HG03571 (cell line): ENCODE measurements around the gene CACNB2.

Experiments
- ATAC-seq: cut with Tn5 transposase; IDR thresholded peaks from one replicate; pipeline ENCODE4 v1.9.1; 2021; ENCODE audit not compliant: unreplicated experiment

The CACNB2 gene

DNA sequence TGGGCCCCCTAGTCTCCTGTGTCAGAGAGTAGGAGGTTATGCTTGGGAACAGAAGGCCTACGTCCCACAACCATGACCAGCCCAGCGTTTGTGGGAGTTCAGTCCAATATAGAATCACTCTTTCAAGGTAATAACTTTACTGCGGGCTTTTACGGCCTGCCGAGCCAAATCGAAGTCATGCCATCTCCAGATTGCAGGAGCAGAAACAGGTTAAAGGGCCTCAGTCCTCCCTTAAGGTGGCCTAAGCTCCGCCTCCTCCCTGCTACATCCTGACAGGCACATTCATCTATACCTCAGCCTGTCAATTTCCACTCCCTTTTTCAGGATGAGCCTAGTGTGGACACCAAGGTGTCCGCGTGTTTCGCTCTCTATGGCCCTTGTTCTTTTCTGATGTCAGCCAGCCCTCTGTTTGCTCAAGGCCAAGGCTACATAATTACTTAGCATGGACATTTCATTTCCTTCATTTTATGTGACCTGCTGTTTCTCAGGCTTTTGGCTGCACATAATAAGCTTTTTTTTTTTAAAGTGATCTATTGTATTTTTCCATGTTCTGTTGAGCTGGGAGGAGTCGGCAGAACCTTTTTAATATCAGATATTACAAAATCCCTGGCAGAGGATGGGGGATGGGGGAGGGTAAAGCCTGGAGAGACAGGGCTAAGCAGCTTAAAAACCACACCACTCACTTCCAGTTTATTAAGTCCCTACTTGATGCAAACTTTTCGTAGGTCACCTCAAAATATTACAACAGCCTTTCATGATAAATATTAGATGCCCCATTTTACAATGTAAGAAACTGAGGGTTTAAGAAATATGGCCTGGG lies 84.6 kb downstream of the CACNB2 start:
- ATAC-seq, result no peak

DNA sequence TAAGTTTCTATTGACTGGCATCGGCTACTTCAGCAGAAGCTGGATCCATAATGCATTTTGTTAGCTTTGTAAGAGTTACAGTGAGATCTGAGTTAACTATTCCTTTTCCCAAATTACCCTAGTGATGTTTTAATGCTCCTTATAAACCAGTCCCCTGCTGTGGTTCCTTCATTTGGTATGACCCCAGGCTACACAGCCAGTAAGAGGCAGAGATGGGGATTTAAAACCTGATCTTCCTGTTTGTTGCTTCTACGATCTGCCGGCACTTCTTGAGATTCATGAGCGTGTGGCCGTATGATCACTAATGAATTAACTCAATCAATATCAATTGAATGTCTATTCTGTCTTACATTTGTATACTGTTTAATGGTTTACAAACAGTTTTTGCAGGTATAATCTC lies 86.1 kb downstream of the CACNB2 start:
- no peak for ATAC-seq

DNA sequence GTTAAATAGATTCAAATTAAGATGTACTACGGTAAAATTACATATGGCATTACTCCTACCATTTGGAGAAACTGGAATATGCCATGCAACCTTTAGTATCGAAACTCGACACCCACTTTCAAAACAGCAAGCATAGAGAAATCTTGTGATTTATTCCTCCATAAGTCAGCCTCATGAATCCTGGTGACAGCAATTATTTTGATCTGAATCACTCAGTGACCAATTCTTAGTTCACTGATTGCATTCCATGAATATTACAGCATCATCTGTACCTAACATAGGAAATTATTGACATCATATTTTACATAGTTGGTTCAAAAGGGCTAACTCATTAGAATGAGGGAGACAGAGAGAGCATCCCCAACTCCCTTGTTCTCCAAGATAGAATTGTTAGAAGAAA lies 89.6 kb downstream of the CACNB2 start:
- no peak for ATAC-seq

DNA sequence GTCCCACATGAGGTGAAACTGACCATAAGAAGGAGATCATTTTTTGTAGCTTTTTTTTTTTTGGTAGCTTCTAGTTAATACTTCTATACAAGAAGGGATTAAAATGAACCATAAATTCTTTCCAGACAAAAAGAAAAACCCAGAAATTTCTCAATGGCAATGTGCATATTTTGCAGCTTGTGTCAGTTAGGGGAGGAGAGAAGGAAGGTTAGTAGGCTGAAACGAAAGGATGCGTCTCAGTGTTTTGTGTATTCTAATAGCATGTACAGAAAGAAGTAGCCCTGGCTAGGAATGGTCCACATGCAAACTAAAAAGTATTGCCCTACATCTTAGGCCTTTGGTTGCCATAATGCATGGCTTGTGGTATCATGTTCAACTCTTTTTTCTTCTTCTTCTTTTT lies 90.6 kb downstream of the CACNB2 start:
- no peak for ATAC-seq

DNA sequence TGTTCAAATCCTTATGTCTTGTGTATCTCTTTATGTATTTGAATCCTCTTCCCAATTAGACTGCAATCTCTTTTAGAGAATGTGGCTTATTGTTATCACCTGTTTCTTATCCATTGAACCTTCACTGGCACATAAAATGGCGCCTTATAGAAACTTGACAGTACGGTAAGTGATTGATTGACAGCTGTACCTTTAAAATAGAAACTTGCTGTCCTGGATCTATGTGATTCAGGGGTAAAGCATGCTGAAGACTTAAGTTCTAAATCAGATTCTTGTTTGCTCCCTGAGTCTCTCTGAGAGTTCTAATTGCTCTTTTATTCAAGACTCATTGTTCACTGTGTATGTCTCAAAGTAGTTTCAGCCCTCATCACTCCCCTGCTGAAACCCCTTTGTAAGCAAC lies 91.3 kb downstream of the CACNB2 start:
- ATAC-seq, result no peak

DNA sequence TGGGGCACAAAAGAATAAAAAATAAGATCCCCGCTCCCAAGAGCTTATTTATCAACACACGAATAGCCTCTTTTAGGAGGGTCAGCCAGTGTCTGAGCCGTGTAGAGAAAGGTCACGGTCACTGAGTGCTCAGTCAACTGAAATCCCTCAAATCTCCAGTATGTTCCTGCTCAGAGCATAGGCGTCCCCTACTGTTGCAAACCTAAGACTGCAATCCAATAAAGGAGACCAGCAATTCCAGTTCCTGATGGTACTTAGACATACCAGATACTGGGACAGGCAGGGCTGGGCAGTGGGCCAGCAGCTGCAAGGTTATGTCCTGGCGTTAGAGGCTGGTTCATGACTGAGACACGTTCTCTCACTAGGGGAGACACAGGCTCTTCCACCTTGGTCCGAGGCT lies 93.6 kb downstream of the CACNB2 start:
- no peak for ATAC-seq

DNA sequence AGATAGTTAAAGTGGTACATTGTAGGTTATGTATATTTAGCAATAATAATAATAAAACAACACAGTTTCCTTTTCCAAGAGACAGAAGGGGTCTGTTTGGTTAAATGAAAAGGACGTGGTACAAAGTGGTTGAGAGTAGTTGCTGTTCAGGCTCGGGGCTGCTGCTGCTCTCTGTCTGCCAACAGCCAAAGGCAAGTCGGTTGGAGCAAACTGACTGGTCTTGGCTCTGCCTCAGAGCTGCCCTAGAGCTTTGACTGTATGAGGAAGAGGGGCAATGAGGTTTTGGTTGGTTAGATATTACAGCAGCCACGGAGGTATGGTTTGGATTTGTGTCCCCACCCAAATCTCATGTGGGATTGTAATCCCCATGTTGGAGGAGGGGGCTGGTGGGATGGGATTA lies 95.3 kb downstream of the CACNB2 start:
- ATAC-seq, result no peak

DNA sequence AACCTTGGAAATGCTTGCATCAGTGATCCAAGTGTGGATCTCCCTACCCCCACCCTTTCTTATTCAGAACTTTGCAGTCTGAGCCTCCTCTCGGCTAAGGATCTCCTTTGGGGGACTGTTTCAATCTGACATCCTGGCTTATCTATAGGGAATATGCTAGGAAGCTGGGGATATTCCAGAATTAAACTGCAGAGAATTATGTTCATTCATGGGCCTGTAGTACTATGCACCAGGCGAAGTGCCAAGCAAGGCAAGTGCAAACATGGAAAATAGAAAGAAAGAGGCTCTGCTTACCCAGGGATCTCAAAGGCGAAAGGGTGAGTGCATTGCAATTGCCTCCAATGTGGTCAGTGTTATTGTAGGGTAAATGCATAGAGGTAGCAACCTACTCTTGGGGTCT lies 96.5 kb downstream of the CACNB2 start:
- ATAC-seq, result no peak

DNA sequence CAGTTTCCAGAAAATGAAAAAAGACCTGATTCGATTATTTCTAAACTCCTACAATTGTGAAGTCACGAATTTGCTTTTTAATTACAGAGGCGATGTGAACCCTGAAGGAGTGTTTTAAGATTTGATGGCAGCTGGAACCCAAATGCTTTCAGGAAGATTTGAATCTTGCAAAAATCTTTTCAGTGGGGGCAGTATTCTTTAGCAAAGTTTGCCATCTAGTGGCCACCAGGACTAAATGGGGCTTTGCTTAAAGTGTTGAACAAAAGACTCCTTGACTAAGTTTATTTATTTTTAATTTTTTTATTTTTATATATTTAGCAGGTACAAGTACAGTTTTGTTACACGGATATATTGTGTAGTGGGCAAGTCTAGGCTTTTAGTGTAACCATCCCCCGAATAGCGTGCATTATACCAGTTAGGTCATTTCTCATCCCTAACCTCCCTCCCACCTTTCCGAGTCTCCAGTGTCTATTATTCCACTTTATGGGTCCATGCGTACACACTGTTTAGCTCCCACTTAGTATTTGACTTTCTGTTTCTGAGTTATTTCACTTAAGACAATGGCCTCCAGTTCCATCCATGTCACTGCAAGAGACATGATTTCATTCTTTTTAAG lies 98.8 kb downstream of the CACNB2 start:
- ATAC-seq, result no peak

DNA sequence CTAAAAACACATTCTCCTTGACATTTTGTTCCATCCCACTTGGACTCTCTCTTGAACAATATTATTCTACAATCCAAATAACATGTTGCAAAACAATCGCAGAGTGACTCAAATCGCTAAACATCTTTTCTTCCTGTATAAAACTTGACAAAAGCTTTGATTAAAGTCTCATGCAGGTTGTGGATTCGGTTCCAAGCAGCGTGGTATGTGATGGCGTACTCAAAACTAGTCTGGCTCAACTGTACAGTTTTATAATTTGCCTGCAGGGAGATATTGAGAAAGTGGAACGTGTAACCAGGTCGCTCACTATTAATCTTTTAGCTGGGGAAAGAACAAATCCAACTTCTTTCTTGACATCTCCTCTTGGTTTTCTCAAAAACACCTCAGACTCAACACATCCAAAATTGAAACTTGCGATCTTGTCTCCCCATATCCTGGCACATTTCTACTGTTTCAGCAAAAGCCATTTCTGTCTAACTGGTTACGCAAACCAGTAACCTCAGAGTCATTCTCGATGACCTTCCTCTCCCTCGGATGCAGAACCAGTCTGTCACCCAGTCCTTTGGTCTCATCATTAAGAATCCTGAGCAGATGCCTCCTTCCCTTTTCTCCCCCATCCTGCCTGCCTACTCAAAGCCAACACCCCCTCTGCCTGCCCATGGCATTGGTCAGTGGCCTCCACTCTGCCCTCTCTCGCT lies 100.1 kb downstream of the CACNB2 start:
- ATAC-seq, result no peak

DNA sequence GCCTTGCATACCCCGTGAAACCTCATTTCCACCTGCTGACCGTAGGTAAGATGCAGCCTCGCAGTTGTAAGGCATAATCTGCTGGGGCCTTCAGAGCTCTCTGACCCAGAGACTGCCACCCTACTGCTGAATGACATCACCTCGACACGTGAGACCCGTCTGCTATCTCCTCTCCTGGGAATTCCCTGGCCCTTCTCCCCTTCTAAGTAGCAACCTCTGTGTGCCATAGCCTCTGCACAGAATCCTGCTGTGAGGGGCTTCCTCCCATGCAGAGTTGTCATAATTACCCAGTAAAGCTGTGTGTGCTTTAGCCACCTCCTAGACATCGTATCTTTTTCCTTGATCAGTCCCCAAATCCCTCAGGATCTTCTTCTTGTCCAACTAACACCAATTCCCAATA lies 106.7 kb downstream of the CACNB2 start:
- no peak for ATAC-seq

DNA sequence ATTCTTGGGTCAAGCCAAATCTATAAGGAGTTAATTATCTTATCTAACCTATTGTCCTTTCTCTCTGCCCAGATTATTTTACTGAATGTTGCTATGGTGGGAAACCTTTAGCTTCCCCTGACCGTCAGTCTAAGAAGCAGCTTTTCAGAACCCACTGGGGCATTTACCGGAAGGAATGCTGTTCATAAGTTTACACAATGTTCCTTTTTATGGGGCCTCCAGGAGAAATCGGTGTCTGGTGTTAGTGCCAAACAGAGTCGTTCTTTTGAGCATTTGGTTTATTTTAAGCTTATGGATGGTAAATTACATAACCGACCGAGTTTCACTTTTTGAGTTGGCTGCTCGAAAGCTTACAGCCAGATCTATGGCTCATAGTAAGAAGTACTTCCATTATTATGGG lies 111.9 kb downstream of the CACNB2 start:
- ATAC-seq, result no peak

DNA sequence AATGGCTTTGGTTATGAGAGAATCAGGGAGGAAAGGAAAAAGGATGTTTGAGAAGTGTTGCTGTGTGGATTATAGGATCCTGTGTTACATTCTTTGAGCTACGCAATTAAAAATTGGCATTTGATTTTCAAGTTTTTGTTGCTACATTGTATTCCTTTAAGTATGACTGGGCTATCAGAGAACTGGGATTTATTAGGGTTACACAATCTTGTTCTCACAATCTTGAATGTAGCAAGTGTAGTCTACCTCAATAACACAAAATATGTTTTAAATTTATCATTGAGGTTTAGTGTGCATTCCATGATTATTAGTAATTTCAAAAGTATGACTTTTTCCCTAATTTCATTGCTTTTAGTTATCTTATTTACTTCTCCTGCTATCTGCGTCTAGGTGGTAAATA lies 113.9 kb downstream of the CACNB2 start:
- ATAC-seq, result no peak

DNA sequence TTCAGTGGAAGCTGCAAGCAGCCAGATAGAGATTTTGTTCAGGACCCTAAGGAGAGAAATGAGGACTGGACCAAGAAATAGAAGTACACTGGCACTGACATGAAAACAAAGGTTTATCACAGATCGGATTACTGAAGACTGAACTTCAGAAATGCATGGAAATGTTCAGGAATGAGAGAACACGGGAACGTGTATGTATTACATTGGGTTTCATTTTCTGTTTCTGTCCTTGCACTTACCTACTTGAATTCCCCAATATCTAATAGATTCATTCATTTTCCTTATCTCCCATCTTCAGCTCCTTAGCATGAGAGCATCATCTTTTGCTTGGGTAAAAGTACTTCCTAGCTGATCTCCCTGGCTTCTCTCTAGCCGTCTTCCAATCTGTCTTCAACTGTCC lies 114.5 kb downstream of the CACNB2 start:
- ATAC-seq, result no peak

DNA sequence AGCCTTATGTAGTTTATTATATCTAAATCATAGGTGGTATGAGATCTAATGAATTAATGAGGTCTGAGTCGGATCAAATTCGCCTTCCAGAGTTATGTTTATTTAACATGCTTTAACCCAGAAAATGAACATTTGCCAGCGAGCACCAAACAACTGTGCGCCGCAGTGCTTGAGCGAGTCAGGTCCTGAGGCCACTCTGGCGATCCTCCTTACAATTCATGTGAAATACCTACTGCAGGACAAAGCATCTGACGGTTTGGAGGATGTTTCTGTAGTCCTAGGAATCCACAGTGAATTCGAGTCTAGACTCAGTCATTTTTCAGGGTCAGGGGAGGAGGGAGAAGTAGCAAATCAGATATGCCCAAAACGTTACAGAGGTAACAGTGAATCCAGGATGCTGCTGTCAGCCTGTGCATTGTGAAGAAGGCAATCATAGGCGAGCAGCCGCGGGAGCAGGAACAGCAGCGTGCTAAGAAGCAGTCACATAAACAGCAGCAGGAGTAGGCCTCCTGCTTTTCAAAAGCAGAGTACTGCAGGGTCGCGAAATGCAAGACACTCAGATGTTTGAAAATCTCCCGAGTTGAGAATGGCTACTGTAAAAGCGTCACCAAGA lies 120.2 kb downstream of the CACNB2 start:
- no peak for ATAC-seq

DNA sequence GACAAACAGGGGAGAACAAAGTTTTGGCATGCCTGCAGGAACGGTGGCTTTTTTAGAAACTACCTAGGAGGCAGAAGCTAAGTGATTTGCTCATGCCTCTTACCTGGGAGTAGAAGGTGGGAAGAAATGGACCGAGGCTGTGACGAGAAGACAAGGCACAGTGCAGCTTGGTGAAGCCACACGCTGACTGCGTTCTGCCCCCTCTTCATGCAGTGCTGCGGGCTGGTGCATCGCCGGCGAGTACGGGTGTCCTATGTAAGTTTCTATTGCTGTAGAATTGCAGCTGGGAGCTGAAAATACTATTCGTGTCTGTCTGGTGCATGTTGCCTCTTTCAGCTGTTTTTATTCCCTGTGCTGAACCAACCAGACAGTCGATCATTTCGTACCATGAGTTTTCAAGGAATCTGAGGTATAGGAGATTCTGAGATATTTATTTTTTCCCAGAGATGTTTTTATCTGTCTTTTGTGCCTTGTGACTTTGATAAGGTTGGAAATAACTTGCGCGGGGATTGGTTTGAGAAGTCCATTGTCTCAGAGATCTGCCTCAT lies 120.9 kb downstream of the CACNB2 start:
- no peak for ATAC-seq

DNA sequence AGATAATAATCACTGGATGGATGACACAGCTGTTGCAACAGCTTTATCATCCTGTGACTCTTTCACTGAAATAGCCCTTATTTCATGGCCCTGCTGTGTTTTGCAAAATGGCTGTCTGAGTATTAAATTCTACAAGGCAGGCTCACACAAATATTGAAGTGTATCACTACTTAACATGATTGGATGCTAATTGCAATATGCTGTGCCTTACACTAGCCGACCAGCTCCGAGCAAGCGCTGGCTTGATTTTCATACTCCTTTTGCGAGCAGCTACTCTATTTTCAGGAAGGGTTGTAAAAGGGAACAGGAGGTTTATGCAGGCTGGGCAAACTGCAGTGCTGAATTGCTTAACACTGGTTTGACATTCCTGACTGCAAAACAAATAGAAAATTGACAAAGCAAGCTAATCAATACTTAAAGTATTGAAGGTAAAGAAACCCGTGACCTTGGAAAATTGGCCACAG lies 121.6 kb downstream of the CACNB2 start:
- no peak for ATAC-seq

DNA sequence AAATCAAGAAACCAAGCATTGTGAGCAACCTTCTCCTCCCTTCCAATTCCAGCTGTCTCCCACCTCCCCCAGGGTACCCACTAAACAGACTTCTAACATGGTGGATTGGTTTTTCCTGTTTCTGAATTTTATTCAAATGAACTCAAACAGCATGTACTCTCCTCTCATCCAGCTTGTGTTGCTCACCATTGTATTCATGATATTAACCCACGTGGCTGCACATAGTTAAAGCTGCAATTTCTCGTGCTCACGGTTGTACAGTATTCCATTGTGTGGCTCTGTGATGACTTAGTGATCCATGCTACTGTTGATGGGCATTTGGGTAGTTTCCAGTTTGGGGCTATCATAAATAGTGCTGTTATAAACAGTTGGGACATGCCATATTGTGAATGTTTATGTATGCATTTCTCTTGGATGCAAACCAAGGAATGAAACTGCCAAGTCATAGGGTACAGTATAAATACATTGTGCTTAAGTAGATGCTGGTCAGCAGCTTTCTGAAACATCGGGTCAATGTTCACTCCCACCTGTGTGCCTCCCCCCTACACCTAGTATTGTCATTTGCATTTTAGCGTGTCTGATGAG lies 124.3 kb downstream of the CACNB2 start:
- no peak for ATAC-seq

DNA sequence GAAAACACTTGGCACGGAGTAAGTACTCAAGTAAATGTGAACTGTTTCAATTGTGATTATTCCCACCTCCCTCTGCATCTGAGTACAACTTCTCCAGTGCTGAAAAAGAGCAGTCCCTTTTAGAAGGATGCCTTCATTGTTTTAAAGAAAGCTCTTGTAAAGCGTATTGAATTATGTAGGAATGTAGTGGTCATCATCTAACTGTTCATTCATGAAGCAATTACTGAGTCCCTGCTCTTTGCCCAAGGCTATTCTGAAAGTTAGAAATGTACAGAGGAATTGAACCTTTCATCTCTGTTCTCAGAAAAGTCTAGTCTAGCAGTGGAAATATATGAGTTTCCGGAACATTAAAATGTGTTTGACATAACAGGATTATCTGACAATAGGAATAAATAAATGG lies 127.8 kb downstream of the CACNB2 start:
- ATAC-seq, result no peak

DNA sequence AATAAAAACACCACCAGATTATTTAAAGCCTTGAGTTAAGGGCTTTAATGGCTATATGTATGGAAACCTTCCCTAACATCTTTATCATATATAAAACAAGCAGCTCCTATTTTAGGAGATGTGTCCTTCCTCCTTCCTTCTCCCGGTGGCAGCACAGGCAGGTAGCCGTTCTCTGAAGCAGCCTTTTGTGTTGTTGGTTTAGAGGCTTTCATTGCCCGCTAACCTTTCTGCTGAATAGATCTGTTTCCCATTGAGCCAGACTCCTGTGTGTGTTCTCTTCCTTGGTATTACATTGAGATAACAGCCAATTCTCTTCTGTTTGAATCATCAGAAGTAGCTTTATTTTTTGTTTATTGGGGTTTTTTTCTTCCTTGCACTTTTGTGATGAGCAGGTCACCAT lies 131.3 kb downstream of the CACNB2 start:
- no peak for ATAC-seq

DNA sequence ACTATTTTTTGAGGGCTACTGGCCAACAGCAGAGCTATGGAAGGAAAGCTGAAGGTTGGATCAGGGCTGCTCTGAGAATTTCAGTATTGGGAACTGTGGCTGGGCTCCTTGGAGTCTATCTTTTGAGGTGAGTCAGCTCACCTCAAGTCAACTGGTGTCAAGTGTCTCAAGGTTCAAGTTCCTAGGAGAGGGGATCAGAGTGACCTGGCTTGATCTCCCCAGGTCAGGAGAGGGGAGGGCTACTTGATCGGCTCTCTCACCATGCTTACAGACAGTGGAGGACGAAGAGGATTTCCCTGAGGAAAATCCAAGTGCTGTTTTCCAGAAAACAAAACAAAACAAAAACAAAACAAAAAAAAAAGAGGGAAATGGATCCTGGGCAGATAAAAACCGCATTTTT lies 132.8 kb downstream of the CACNB2 start:
- no peak for ATAC-seq
